Activated naive CD8-positive, alpha-beta T cell treated with anti-CD3 and anti-CD28 coated beads, Interleukin-2, amount 50 U/mL, for 16 hours (primary cell): Measurements from ENCODE around the gene DEFB132.
"Not testable (repeated sequence)": the region's sequence is repeated elsewhere in the genome, so short reads cannot be mapped to it uniquely, and the experiment has no call there.

Experiments used
- DNase-seq: peaks from one replicate; pipeline ENCODE4 v3.0.0-alpha.2; 2020; ENCODE audit warnings: low read depth, low spot score

The DEFB132 gene, protein sequence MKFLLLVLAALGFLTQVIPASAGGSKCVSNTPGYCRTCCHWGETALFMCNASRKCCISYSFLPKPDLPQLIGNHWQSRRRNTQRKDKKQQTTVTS

DNA sequence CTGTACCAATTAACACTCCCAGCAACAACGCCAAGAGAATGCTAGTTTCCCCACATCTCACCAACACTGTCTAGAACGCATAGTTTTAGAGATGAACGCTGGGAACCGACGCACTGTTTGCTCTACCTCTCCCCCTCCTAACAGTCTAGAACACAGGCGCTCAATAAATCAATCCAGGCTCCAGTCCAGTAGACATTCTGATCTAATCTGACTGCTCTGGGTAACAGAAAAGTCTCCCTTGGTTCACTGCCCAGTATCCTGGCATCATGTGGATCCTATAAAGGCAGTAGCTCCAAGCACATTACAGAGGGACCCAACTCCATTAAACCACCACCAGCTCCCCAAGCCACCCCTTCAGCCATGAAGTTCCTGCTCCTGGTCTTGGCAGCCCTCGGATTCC is at the start of gene DEFB132:
Gene DEFB132 (plus strand): TSS at position 306 of the 400 bp plus-strand sequence. CDS start 55 bp downstream, at position 361.
- DNase-seq: no peak

DNA sequence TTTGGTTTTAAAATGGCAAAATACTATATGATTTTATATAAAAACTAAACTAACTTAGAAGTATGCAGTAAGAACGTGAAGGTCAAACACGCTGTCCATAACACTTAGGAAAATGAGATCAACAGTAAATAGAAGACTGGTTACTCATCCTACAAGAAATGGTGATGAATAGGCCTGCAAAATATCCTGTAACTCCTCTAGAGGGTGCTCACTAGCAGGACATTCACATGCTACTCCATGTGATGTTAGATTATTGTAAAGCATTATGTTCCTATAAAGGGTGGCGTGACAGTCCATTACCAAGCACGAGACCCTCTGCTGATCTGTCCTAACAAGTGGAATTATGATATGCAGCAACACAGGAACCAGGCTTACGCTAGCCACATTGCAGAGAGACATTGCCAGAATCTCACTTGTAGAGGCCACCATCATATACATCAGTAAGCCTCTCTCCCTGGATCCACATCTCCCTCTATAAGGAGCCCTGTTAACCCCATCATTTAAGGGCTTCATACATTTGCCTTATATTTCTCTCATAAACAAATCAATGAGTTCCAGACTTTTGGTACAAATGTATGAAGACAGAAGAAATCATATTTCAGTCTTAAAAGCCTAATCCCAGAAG is 48.5 kb upstream of the DEFB132 start:
- DNase-seq: no peak

DNA sequence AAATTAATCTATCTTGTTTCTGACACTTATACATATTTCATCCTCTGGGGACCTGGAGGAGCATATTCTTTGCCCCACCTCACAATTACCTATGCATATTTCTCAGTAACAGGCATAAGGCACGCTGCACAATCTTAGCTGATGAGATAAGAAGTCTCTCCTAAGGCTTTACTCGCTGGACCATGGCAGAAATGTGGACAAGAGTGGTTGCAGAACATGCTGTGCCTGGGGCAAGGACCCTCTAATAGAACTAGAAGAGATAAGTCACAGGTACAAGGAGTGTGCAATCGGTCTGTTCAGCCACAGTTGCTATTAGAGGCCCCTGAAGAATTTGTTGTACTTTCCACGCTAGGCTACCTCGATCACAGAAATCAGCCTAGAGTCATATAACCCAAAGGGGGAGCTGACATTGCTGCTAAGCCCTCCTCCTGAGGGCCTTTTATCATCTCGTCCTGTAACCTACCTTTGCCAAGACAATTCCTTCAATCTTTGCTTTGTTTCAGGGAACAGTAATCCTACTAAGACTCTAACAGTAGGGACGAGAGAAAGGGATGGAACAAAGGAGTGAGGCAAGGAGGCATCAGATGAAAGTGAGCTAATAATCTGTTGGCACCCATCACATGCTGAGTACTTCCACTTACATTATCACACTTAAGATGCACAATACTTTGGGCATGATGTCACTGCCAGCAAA is 46.6 kb upstream of the DEFB132 start:
- no peak for DNase-seq

DNA sequence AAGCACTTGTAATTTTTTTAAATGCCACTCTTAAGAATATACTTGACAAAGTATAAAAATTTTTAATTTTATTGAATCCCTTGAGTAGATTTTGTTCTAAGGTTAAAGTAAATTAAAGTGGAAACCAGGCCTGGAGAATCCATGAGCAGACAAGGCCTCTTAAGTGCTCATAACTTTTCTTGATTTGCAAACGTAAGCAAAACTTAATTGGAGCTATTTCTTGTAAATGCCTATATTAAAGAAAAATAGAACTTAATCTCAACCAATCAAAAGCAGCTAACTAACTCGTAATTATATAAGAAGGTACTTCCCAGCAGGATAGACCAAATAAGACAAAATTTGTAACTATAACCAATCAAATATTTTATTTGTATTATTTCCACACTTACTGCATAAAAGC is 43.1 kb upstream of the DEFB132 start:
- DNase-seq: no peak

DNA sequence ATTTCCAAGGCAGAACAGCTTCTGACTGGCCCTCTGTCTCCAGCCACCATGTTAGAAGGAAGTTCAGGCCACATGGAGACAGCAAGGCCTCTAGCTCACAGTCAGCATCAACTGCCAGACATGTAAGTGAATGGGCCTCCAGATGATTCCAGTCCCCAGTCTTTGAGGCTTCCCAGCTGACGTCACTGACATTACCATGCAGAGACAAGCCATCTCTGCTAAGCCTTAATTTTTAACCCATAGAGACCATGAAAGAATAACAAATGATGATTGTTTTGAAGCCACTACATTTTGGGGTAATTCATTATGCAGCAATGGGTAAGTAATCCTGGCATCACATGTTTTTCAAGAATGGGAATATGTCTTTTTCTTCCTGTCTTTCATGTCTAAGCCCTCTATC is 41.7 kb upstream of the DEFB132 start:
- DNase-seq: no peak

DNA sequence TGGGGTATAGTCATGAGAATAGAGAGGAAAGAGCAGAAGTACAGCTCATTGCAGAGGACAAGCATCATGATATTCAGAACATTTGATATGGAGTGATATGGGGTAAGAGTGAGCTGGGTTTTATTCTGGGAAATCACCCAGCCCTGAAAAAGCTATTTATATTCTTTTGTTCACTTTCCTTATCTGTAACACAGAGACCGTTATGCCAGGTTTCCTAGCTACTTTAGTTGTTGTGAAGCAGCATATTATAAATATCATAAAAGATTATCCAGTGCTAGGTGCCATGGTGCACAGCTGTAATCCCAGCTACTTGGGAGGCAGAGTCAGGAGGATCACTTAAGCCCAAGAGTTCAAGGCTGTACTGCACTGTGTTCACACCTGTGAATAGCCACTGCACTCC is 40.3 kb upstream of the DEFB132 start:
- DNase-seq: no peak

DNA sequence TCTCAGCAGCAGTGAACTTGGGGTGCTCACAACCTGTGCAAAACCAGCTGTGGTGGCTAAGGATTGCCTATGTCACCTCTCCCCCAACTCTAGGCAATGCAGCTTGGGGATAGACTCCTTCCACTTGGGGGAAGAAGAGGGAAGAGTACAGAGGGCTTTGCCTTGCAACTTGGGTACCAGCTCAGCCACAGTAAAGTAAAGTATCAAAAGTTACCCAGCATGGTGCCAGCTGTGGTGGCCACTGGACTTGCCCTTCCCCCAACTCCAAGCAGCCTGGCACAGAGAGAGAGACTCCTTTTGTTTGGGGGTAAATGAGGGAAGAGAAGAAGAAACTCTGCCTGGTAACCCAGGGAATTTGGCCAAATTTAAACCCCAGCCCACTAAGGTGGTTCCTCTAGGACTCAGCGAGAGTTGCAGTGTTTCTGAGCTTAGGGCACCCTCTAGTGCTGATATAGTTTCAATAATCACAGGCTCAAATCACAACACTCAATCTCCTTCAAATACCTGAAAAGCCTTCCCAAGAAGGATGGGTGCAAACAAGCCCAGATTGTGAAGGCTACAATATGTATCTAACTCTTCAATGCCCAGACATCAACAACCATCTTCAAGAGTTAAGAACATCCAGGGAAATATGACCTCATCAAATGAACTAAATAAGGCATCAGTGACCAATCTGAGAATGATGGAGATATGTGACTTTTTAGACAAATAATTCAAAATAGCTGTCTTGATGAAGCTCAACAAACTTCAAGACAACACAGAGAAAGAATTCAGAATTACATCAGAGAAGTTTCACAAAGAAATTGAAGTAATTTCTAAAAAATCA is 38.0 kb upstream of the DEFB132 start:
- DNase-seq: no peak

DNA sequence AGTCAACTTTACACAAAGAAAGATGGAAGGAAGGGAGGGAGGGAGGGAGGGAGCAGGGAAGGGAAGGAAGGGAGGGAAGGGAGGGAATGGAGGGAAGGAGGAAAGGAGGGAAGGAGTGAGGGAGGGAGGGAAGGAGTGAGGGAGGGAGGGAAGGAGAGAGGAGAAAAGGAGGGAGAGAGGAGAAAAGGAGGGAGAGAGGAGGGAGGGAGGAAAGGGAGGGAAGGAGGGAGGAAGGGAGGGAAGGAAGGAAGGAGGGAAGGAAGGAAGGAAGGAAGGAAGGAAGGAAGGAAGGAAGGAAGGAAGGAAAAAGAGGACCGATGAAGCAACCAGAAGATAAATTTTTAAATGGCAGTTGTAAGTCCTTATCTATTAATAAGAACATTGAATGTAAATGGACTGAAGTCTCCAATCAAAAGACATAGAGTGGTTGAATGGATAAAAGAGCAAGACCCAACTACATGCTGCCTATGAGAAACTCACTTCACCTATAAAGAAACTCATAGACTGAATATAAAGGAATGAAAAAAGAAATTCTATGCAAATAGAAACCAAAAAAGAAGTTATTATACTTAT is 36.2 kb upstream of the DEFB132 start:
- DNase-seq: no peak

DNA sequence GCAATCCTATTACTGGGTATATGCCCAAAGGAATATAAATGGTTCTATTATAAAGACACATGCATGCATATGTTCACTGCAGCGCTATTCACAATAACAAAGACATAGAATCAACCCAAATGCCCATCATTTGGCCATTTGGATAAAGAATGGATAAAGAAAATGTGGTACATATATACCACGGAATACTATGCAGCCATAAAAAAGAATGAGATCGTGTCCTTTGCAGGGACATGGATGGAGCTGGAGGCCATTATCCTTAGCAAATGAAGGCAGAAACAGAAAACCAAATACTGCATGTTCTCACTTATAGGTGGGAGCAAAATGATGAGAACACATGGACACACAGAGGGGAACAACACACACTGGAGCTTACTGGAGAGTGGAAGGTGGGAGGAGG is 31.6 kb upstream of the DEFB132 start:
- not testable (repeated sequence) for DNase-seq

DNA sequence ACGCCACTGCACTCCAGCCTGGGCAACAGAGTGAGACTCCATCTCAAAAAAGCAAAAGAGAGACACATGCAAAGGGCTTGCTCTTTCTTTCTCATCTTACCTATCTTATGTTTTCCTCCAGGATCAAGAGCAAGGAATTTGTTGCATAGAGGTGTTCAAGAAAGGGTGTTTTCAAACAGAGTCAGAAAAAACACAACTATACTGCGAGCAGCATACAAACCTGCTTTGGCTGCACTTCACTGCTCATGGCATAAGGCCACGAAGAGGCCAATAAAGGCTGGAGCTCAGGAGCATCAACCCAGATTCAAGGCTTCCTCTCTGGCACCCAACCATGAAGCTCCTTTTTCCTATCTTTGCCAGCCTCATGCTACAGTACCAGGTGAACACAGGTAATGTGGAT is 30.6 kb upstream of the DEFB132 start, which contains the start of gene DEFB129:
Gene DEFB129 (plus strand): TSS at position 301 of the 400 bp plus-strand sequence. CDS start 31 bp downstream, at position 332.
- no peak for DNase-seq

DNA sequence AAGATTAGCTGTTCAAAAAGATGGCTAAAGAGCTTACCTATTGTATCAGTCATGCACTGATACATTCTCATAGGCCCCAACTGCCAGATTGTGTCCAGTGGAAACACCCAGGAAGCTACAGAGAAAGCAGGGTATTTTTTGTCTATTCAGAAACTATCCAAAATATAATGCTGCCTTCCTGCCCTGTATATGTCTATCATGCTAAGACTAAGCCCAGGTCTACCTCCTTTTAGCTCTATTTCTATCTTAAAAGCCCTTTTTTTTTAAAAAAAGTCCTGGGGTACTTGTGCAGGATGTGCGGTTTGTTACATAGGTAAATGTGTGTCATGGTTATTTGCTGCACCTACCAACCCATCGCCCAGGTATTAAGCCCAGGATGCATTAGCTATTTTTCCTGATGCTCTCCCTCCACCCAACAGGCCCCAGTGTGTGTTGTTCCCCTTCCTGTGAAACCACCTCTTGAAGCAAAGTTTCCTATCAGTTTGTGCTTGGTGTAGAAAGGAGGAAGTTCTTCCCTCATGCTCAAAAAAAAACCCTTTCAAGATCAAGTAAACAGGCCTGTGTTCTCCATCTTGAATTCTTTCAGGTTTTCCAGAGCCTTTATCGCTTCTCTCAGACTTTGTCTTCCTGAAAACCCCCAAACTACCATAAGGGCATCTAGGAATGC is 30.0 kb upstream of the DEFB132 start:
- no peak for DNase-seq

DNA sequence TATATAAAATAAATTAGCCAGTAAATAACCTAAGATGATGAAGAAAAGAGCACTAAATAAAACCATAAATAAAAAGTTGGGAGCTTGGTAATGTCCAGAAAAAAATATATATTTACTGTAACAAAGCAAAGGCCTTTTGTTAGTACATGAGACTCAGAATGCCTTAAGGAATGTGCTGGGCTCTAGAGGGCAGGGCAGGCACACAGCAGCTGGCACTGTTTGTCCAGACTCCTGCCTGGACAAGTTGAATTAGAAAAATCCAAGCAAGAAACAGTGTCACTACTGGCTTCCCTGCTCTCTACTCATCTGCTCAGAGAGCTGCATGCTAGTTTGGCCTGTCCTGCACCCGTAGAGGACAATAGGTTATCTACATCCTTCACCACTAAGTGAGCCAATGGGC is 21.6 kb upstream of the DEFB132 start:
- DNase-seq: no peak

DNA sequence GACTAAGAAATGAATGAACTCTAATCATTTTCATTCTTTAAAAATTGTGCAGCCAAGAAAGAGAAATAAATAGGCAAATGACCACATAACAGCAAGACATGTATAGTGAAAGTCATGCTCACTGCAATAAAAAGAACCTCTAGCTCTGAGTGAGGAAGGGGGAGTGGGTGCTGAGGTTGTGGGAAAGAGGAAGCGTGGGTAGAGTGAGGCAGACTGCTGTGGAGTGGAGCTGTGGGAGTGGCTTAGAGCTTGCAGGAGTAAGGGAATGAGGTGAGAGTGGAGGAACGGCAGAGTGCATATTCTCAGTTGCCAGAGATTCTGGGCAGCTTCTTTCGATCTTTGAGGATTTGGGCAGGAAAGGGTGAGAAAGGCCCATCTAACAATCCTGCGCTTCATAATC is 20.0 kb upstream of the DEFB132 start:
- DNase-seq: no peak

DNA sequence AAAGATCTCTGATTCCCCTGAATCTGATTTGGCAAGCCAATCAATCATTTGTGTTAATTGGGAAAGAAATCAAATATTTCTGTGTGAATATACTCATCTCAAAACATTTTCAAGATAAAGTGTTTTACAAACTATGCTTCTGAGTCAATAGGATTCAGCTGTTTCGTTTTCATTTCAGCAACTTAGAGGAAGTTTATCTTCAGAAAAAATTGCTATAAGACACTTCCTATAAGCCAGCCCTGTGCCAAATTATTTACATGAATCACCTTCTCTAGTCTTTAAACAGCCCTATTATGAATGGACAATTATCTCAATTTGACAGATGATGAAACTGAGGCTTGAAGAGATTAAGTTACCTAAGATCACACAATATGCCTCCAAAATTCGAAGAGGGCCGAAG is 19.6 kb upstream of the DEFB132 start:
- DNase-seq: no peak

DNA sequence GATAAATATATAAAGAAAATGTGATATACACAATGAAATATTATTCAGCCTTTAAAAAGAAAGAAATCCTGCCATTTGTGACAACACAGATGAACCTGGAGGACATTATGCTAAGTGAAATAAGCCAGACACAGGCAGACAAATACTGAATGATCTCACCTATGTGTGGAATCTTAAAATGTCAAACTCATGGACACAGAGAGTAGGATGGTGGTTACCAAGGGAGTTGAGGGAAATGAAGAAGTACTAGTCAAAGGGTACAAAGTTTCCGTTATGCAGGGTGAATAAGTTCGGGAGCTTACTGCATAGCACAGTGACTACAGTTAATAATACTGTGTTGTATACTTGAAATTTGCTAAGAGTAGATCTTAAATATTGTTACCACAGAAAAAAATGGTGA is 14.6 kb upstream of the DEFB132 start:
- DNase-seq: no peak

DNA sequence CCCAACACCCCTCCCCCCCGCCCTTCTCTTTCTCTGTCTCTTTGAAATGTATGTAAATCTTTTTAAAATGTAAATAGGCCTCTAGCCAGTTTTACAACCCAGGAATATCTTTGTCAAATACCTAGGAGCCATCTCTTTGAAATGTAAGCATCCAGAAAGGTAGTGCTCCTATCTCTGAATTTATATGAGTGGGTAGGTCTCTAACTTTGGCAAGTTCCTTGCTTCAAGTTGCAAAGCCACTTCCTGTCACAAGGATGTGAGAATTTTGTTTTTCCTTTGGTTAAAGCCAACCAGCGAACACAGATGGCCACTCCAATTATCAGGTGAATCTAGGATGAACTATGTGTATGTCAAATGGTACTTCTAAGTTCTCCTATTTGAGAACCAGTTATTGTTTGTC is 6.2 kb upstream of the DEFB132 start:
- DNase-seq: no peak

DNA sequence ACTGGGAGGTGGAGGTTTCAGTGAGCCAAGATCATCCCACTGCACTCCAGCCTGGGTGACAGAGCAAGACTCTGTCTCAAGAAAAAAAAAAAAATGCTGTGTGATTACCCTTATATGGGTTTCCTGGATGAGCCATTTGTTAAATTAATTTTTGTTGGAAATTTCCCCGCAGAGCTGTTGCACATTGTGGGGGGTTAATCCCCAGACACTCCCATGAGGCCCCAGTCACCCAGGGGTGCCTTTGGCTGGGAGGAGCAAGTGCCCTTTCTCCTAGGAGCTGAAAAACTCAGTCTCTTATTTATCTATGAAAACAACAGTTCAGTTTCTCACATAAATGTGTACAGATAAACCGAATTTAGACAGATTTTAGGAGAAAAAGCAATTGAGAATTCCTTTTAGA is 4.7 kb upstream of the DEFB132 start:
- DNase-seq: no peak

DNA sequence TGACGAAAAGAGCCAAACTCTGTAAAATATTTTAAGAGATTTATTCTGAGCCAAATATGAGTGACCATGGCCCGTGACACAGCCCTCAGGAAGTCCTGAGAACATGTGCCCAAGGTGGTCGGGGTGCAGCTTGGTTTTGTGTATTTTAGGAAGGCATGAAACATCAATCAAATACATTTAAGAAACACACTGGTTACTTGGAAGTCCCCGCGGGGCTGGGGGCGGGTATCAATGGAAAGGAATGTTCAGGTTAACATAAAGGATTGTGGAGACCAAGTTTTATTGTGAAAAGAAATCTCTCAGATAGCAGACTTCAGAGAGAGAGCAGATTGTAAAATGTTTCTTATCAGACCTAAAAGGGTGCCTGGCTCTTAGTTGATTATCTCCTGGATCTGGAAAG is 4.1 kb upstream of the DEFB132 start:
- not testable (repeated sequence) for DNase-seq

DNA sequence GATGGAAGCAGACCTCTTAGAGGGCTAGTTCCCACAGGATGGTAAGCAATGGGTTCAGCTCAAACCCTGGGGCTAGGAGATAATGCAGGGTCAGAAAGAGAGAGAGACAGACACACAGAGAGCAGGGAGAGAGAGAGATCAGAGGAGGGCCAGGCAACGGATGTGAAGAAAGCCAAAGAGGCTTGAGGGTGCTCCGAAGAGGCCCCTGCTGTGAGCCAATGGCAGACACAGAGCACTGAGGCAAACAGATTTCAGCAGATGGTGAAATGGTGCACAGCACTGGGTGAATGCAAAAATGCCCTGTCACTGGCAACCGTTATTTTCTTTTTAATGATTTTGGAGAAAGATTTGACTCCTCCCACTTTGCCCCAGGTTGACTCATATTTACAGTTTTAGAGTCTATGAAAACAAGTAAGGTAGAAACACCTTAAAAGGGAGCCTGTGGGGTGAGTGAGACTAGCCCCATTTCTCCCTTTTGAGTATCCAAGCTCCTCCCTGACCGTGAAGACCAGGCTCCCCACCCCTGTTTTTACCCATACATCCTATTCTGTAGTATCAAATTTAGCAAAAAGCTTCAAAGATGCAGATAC is 840 bp downstream of the DEFB132 start:
- no peak for DNase-seq

DNA sequence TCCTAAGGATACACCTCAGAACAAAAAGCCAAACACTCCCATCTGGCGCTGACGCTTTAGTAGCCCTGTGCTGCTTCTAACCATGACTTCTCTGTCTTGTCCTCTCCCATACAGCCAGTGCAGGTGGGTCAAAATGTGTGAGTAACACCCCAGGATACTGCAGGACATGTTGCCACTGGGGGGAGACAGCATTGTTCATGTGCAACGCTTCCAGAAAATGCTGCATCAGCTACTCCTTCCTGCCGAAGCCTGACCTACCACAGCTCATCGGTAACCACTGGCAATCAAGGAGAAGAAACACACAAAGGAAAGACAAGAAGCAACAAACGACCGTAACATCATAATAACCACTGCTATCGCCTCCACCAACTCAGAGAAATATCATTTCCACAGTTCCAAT is 1.4 kb downstream of the DEFB132 start:
- DNase-seq: no peak

DNA sequence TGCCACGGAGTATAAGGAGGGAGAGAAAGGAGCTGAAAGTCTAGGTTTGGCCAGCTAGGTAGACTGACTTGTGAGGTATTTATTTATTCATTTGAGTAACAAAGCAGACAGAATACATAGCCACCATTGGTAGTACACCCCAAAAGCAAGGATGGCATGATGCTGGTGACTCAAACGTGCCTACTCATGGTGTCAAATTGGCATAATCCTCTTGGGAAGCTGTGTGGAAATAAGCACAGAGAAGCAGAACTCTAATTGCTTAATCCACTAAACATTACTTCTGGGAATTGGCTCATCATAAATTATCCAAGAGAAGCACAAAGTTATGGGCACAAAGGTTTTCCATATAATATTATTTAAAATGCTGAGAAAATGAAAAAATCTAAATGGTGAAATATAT is 2.5 kb downstream of the DEFB132 start:
- no peak for DNase-seq
